Gastrocnemius medialis (tissue), 4 donors: ENCODE results near the gene TCF12. TPM values are rescaled to one million over a fixed set of nuclear protein-coding genes. Genes with fewer than 3 reads are reported as not detected.

Experiments used
- ATAC-seq, 2 donors: fragments of 150-250 bp; one replicate each; pipeline ENCODE4 v1.9.1; 2016
- DNase-seq, 2 donors: peaks; one replicate each; pipeline ENCODE4 v3.0.0-alpha.2; 2019
- H3K27ac ChIP-seq, 4 donors: fragments of 200-600 bp; sonication (generic); 1 replicate in 1 of 4; 2 replicates in 3 of 4; pipeline ENCODE4 v1.5.1; 2016 to 2018; ENCODE audit warnings: mild to moderate bottlenecking in 2 of 4, moderate library complexity in 1 of 4
- H3K27me3 ChIP-seq, 3 donors: fragments of 200-600 bp; sonication (generic) in 2 of 3; 1 replicate in 1 of 3; 2 replicates in 2 of 3; pipeline versions ENCODE4 v1.5.1 to v1.6.0; 2016 to 2019; ENCODE audit warnings: mild to moderate bottlenecking in 1 of 3, moderate library complexity in 1 of 3
- H3K36me3 ChIP-seq, 2 donors: fragments of 200-600 bp; sonication (generic) in 1 of 2; one replicate each; pipeline ENCODE4 v1.5.1; 2017 to 2018
- H3K4me1 ChIP-seq, 2 donors: fragments of 200-600 bp; sonication (generic) in 1 of 2; one replicate each; pipeline ENCODE4 v1.5.1; 2016 to 2017; ENCODE audit warnings: mild to moderate bottlenecking in 2 of 2
- H3K4me3 ChIP-seq, 4 donors: fragments of 200-600 bp; sonication (generic) in 3 of 4; 1 replicate in 1 of 4; 2 replicates in 3 of 4; pipeline ENCODE4 v1.5.1; 2016 to 2019; ENCODE audit warnings: mild to moderate bottlenecking in 2 of 4
- H3K9me3 ChIP-seq, 3 donors: fragments of 200-600 bp; sonication (generic) in 2 of 3; 1 replicate in 1 of 3; 2 replicates in 2 of 3; pipeline ENCODE4 v1.5.1; 2016 to 2019
- CTCF ChIP-seq, 5 experiments: fragments of 450-650 bp in 3 of 5; fragments of 200-600 bp in 2 of 5; sonication (generic) in 2 of 5; IDR thresholded peaks in 4 of 5; conservative IDR thresholded peaks in 1 of 5; 1 replicate in 4 of 5; 2 replicates in 1 of 5; pipeline ENCODE4 v1.5.1; 2016 to 2019; ENCODE audit warnings: antibody characterized with exemption in 5 of 5, mild to moderate bottlenecking in 3 of 5, moderate library complexity in 3 of 5
- POLR2A ChIP-seq, 2 donors: fragments of 450-650 bp; IDR thresholded peaks; one replicate each; pipeline ENCODE4 v1.6.1; 2017; ENCODE audit warnings: antibody characterized with exemption in 2 of 2, mild to moderate bottlenecking in 2 of 2, moderate library complexity in 2 of 2
- in situ Hi-C, 4 donors: fragments of 200-750 bp; cut with MboI; loops; one replicate each; pipeline versions ENCODE4 v1.15.0 to v1.8.0; 2017; ENCODE audit warnings: low sequenced_read_pairs in 4 of 4
- intact Hi-C: fragments of 100-400 bp; cut with DNase I; formaldehyde crosslinking; loops from one replicate; pipeline ENCODE4 v1.15.1; 2023; ENCODE audit warnings: low total_unique reads
- total RNA-seq, 4 donors: library from RNA; depleted of rRNA; stranded (reverse); fragments of >200 nt; gene quantifications; one replicate each; pipeline versions ENCODE4 v1.1.0 to v1.2.3, GENCODE V29; 2016

Gene TCF12
- total RNA-seq, 4 donors from 2014 or later: 34.9 to 63.0 (median 51.4) TPM

GRCh38 chr15:57061696-57062095 is 143.3 kb downstream of the TCF12 start:
- Histone ChIP-seq H3K27ac (no peak overlapping the region), H3K27me3 (no peaks in the 10 kb centered on the region), H3K4me3 (no peak overlapping the region), H3K9me3 (no peaks in the 10 kb centered on the region), H3K36me3 (no peaks in the 10 kb centered on the region), H3K4me1 (peaks cover 28 to 31% of the 10 kb centered on the region in 2 donors)
- intact Hi-C loops: no loop called here
- DNase-seq (no peak), ATAC-seq (no peak)
- in situ Hi-C loops: no loop called here
- no peak for TF ChIP-seq POLR2A (IDR thresholded peaks at IDR 0.05)
- no peak for TF ChIP-seq CTCF (IDR thresholded peaks at IDR 0.05 in 4 of 5, conservative IDR thresholded peaks at IDR 0.05 in 1 of 5)

- H3K36me3 ChIP-seq: no peaks in the 10 kb centered on the region
- DNase-seq (no peak), ATAC-seq (no peak)
- no peak overlapping the region for H3K4me3 ChIP-seq
- no peaks in the 10 kb centered on the region for H3K27me3 ChIP-seq
- H3K4me1 ChIP-seq: peaks cover 4 to 7% of the 10 kb centered on the region in 2 donors
- in situ Hi-C loops (no loop called here), intact Hi-C loops (no loop called here)
- TF ChIP-seq POLR2A (IDR thresholded peaks at IDR 0.05) (no peak), CTCF (IDR thresholded peaks at IDR 0.05 in 4 of 5, conservative IDR thresholded peaks at IDR 0.05 in 1 of 5) (no peak)
- no peak overlapping the region for H3K27ac ChIP-seq
- H3K9me3 ChIP-seq: no peaks in the 10 kb centered on the region
Measured at GRCh38 chr15:57064033-57064432, 145.6 kb downstream of the TCF12 start.

- ATAC-seq (no peak), DNase-seq (no peak)
- H3K27ac ChIP-seq: no peak overlapping the region
- H3K36me3 ChIP-seq: no peaks in the 10 kb centered on the region
- H3K4me1 ChIP-seq: peaks cover 14 to 19% of the 10 kb centered on the region in 2 donors
- TF ChIP-seq POLR2A (IDR thresholded peaks at IDR 0.05) (no peak), CTCF (IDR thresholded peaks at IDR 0.05 in 4 of 5, conservative IDR thresholded peaks at IDR 0.05 in 1 of 5) (no peak)
- H3K4me3 ChIP-seq: no peak overlapping the region
- in situ Hi-C loops (no loop called here), intact Hi-C loops (no loop called here)
- H3K27me3 ChIP-seq: no peaks in the 10 kb centered on the region
- H3K9me3 ChIP-seq: no peaks in the 10 kb centered on the region
Measured at GRCh38 chr15:57069423-57069822, 151.0 kb downstream of the TCF12 start.

GRCh38 chr15:57070674-57071073 is 152.2 kb downstream of the TCF12 start:
- no peak for DNase-seq
- in situ Hi-C loops: no loop called here
- ATAC-seq: no peak
- Histone ChIP-seq H3K36me3 (no peaks in the 10 kb centered on the region), H3K4me1 (peaks cover 19 to 23% of the 10 kb centered on the region in 2 donors), H3K27ac (no peak overlapping the region), H3K4me3 (no peak overlapping the region), H3K9me3 (no peaks in the 10 kb centered on the region), H3K27me3 (no peaks in the 10 kb centered on the region)
- TF ChIP-seq POLR2A (IDR thresholded peaks at IDR 0.05) (no peak), CTCF (IDR thresholded peaks at IDR 0.05 in 4 of 5, conservative IDR thresholded peaks at IDR 0.05 in 1 of 5) (no peak)
- intact Hi-C loops: no loop called here

GRCh38 chr15:57079446-57079845 is 161.0 kb downstream of the TCF12 start:
- no peak for DNase-seq
- no peaks in the 10 kb centered on the region for H3K36me3 ChIP-seq
- no peak for ATAC-seq
- H3K9me3 ChIP-seq: no peaks in the 10 kb centered on the region
- TF ChIP-seq POLR2A (IDR thresholded peaks at IDR 0.05): no peak
- TF ChIP-seq CTCF (IDR thresholded peaks at IDR 0.05 in 4 of 5, conservative IDR thresholded peaks at IDR 0.05 in 1 of 5): no peak
- intact Hi-C loops (no loop called here), in situ Hi-C loops (no loop called here)
- H3K4me1 ChIP-seq: peaks cover 20 to 35% of the 10 kb centered on the region in 2 donors
- no peaks in the 10 kb centered on the region for H3K27me3 ChIP-seq
- H3K4me3 ChIP-seq: no peak overlapping the region
- H3K27ac ChIP-seq: no peak overlapping the region
